HCT116 (cell line): ENCODE measurements around the gene COMMD1.

Source experiments
- CTCF ChIP-seq, 3 experiments: fragments of 200-600 bp in 1 of 3; sonication (generic) in 1 of 3; IDR thresholded peaks in 2 of 3; conservative IDR thresholded peaks in 1 of 3; 2 replicates each; pipeline ENCODE4 v1.5.1; 2012 to 2017; ENCODE audit warnings: low read depth in 2 of 3, low read length in 2 of 3, antibody characterized with exemption in 1 of 3, borderline replicate concordance in 1 of 3, control low read depth in 1 of 3, mild to moderate bottlenecking in 1 of 3, mixed read lengths in 1 of 3, mixed run types in 1 of 3, moderate library complexity in 1 of 3; ENCODE audit not compliant: insufficient read depth in 1 of 3
- EZH2 ChIP-seq: fragments of 200-600 bp; sonication (generic); IDR thresholded peaks from 2 replicates; pipeline ENCODE4 v1.6.1; 2017; ENCODE audit warnings: antibody characterized with exemption, mixed run types
- POLR2A ChIP-seq: IDR thresholded peaks from 2 replicates; pipeline ENCODE4 v1.7.0; 2011; ENCODE audit warnings: borderline replicate concordance; ENCODE audit not compliant: insufficient read depth, insufficient read length; ENCODE audit errors: extremely low read depth
- POLR2AphosphoS5 ChIP-seq: IDR thresholded peaks from 2 replicates; pipeline ENCODE4 v1.6.1; 2011; ENCODE audit warnings: mild to moderate bottlenecking, low read depth, low read length, moderate library complexity
- SP1 ChIP-seq: IDR thresholded peaks from 2 replicates; pipeline ENCODE4 v1.6.1; 2012; ENCODE audit warnings: low read depth
- YY1 ChIP-seq: IDR thresholded peaks from 2 replicates; pipeline ENCODE4 v1.6.1; 2011; ENCODE audit warnings: low read length, low read depth, moderate library complexity, mild to moderate bottlenecking; ENCODE audit not compliant: insufficient replicate concordance; ENCODE audit errors: extremely low read depth
- ZNF274 ChIP-seq: fragments of 200-500 bp; sonication (Bioruptor generic); IDR thresholded peaks from 2 replicates; pipeline ENCODE4 v1.6.1; 2014; ENCODE audit warnings: mild to moderate bottlenecking, low read depth, low read length, inconsistent platforms

DNA sequence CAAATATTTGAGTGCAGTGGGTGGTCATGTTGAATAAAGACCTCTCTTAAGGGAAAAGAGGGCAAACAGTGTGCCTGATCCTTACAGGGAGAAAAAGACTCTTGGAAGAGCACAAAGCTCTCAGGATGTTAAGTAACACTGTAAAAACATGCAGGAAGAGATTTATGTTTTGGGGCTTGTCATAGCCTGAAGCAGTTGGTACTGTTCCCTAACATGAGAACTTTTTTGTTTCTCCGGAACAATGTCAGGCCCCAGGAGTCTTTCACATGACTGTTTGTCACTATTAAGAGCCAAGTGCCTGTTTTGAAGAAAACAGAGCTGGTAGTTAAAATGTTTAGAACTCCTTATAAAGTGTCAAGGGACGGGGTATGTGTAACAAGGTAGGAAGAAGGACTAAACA, 206.7 kb downstream of the COMMD1 start:
- TF ChIP-seq POLR2A (no peak), POLR2AphosphoS5 (no peak), CTCF (IDR thresholded peaks at IDR 0.05 in 2 of 3, conservative IDR thresholded peaks at IDR 0.05 in 1 of 3; ENCODE audit: borderline replicate concordance in 1 of 3, insufficient read depth in 1 of 3, low read depth in 2 of 3, low read length in 2 of 3) (no peak), ZNF274 (no peak), YY1 (no peak), SP1 (no peak), EZH2 (no peak)
